Measurements from ENCODE around the gene RNASEH2A. TPM values are rescaled to one million over a fixed set of nuclear protein-coding genes. Genes with fewer than 3 reads are reported as not detected.
A peak's percentile ranks its signal among the peaks of the same experiment; 100 is the strongest.
"Not testable (repeated sequence)": the region's sequence is repeated elsewhere in the genome, so short reads cannot be mapped to it uniquely, and the experiment has no call there.

The RNASEH2A gene
- total RNA-seq, 2 donors from 2014 or later = 37.0 to 41.4 TPM

DNA sequence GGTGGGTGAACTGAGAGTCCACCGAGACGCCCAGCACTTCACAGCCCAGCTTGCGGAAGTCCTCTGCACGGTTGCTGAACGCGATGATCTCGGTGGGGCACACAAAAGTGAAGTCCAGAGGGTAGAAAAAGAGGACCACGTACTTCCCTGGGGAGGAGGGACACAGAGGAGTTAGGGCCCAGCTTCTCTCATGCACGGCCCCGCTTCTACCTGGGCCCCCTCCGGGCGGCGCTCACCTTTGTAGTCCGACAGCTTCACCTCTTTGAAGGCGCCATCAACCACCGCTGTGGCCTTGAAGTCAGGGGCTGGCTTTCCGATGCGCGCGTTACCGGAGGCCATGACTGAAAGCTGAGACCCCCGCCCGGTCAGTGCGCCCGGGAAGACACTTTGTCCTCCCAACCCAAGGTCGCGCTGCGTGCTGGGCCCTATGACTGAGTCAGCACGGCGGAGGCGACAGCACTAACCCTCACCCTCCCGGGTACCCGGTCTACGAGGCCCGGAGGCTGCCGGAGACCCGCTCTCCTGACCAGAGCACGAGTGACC, 5.4 kb upstream of the RNASEH2A start:
- Mint-ChIP-seq H3K36me3 (peaks cover 9 to 15% of the 10 kb centered on the region in 2 donors), H3K9me3 (no peaks in the 10 kb centered on the region), H3K27ac (peak overlapping the region; percentile 65 to 90)
- DNase-seq (ENCODE audit: low spot score in 2 of 2) = no peak
- ATAC-seq = peak; percentile 16 to 49

DNA sequence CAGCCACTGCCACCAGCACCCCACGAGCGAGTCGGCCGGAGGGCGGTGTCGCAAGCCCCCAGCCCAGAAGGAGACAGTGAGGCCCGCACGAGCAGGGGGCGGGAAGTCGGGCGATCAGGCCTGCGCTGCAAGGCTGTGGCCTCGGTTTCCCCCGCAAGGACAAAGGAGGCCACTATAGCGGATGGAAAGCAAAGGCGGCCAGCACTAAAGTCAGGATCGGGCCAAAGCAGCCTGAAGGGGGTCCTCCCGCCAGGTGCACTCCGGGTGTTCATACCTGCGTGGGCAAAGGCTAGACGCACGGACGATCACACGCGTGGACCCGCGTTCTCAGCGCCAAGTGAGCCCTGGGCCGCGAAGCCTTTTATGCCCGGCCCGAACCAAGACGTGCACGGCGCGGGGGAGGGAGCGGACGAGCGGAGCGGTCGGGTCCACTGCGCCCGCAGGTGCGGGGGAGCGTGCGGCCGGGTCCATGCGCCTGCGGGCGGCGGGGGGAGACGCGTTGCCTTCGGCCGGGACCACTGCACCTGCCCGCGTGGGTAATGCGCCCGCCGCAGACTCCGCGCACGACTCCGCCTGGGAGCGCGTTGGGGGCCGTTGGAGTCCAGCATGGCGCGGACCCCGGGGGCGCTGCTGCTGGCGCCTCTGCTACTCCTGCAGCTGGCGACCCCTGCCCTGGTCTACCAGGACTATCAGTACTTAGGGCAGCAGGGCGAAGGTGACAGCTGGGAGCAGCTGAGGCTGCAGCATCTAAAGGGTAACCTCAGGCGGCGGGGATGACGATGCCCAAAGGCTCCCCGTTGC, 4.7 kb upstream of the RNASEH2A start, which contains the start of the genes PRDX2 and THSD8:
TSS of gene PRDX2 (minus strand) at position 335 of the 801 bp plus-strand sequence. CDS start 539 bp downstream, outside the sequence.
TSS of gene THSD8 (plus strand) at position 604 of the 801 bp plus-strand sequence. CDS start at position 607, 3 bp downstream.
- Mint-ChIP-seq H3K9me3 (no peaks in the 10 kb centered on the region), H3K36me3 (peaks cover 14 to 19% of the 10 kb centered on the region in 2 donors), H3K27ac (peak within 1 kb of the TSS; percentile 77 to 90)
- ATAC-seq (peak; percentile 72 to 75), DNase-seq (ENCODE audit: low spot score in 2 of 2) (peak; percentile 86 to 87)

DNA sequence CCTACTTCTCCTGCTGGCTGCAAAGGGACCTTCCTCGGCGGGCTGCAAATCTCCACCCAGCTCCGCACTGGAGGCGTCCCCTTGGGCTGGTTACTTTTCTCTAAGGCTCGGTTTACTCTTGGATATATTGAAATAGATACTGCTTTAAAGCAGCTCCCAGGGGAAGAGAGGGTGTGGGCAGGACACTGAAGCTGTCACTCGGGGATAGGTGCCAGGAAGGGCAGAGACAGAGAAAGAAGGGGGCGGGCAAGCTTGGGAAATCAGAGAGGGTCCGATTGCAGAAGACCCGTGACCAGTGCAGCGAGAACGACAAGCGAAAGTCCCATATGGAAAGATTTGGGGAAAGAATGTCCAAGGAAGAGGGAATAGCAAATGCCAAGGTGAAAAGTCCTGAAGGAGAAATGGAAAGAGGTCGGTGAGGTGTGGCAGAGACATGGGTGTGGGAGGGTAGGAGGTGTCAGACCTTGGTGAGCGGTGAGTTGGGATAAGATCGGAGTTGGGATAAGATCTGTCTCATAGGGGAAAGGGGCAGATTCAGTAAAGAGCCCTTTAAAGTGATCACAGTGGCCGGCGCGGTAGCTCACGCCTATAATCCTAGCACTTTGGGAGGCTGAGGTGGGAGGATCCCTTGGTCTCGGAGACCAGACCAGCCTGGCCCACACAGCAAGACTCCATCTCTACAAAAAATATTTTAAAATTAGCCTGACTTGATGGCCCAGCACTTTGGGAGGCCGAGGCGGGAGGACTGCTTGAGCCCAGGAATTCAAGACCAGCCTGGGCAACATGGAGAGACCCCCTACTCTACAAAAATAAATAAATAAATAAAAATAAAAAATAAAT, 3.9 kb upstream of the RNASEH2A start:
- no peaks in the 10 kb centered on the region for H3K9me3 Mint-ChIP-seq
- DNase-seq (ENCODE audit: low spot score in 2 of 2) (no peak), ATAC-seq (no peak)
- H3K36me3 Mint-ChIP-seq = peaks cover 18 to 25% of the 10 kb centered on the region in 2 donors
- H3K27ac Mint-ChIP-seq = peak overlapping the region in 1 of 2 donors; percentile 77

DNA sequence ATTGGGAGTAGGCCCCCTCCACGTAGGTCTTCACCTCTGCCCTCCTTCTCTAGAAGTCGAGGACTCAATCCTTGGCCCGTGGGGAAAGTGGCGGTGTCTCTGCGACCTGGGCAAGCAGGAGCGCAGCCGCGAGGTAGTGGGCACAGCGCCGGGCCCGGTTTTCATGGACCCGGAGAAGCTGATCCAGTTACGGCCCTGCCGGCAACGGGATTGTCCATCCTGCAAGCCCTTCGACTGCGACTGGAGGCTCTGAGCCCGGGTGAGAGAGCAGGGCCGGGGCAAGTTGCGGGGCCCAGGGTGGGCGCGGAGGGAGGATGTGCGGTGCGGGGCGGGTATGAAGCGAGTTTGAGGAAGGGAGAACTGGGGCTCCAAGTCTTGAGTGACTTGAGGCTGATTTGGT, 2.3 kb upstream of the RNASEH2A start:
- no peak overlapping the region for H3K27ac Mint-ChIP-seq
- H3K36me3 Mint-ChIP-seq = peaks cover 24 to 31% of the 10 kb centered on the region in 2 donors
- no peak for ATAC-seq
- H3K9me3 Mint-ChIP-seq = no peaks in the 10 kb centered on the region
- DNase-seq (ENCODE audit: low spot score in 2 of 2) = no peak

DNA sequence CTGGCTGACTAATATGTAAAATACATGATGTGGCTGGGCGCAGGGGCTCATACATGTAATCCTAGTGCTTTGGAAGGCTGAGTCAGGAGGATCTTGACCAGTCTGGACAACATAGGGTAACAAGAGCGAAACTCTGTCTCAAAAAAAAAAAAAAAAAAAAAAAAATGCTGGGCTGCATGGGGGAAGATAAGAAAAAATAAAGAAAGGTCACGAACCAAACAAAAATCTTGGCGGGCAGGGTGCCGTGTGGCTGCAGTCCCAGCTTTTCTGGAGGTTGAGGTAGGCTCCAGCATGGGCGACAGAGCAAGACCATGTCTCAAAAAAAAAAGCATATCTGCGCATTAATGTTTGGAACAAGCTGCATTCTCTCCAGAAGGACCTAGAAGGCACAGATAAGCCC, 8.7 kb downstream of the RNASEH2A start:
- ATAC-seq (no peak), DNase-seq (ENCODE audit: low spot score in 2 of 2) (no peak)
- peaks cover 4 to 5% of the 10 kb centered on the region in 2 donors for H3K36me3 Mint-ChIP-seq
- no peaks in the 10 kb centered on the region for H3K9me3 Mint-ChIP-seq
- no peak overlapping the region for H3K27ac Mint-ChIP-seq

DNA sequence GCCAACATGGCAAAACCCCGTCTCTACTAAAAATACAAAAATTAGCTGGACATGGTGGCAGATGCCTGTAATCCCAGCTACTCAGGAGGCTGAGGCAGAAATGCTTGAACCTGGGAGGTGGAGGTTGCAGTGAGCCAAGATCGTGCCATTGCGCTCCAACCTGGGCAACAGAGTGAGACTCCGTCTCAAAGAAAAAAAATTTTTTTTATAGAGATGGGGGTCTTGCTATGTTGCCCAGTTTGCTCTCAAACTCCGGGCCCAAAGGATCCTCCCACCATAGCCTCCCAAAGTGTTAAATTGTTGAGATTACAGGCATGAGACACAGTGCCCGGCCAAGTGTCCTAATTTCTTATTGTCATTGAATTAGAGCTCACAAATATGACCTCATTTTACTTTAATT, 10.8 kb downstream of the RNASEH2A start:
- peaks cover 10% of the 10 kb centered on the region in 2 donors for H3K36me3 Mint-ChIP-seq

DNA sequence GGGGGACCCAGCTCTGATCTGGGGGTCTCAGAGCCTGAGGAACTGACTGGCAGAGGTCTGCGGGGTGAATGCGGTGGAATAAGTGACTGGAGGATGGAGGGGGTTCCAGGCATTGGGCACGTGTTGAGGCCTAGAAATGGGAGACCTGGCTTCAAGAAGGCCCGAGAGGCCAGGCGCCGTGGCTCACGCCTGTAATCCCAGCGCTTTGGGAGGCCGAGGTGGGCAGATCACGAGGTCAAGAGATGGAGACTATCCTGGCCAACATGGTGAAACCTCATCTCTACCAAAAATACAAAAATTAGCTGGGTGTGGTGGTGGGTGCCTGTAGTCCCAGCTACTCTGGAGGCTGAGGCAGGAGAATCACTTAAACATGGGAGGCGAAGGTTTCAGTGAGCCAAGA, 11.4 kb downstream of the RNASEH2A start:
- DNase-seq (ENCODE audit: low spot score in 2 of 2); H3K9me3 Mint-ChIP-seq; H3K27ac Mint-ChIP-seq; H3K36me3 Mint-ChIP-seq; ATAC-seq: not testable (repeated sequence)

More for the DNA sequence above, 10.8 kb downstream of the RNASEH2A start:
- not testable (repeated sequence) for H3K27ac Mint-ChIP-seq; DNase-seq (ENCODE audit: low spot score in 2 of 2); ATAC-seq; H3K9me3 Mint-ChIP-seq

DNA sequence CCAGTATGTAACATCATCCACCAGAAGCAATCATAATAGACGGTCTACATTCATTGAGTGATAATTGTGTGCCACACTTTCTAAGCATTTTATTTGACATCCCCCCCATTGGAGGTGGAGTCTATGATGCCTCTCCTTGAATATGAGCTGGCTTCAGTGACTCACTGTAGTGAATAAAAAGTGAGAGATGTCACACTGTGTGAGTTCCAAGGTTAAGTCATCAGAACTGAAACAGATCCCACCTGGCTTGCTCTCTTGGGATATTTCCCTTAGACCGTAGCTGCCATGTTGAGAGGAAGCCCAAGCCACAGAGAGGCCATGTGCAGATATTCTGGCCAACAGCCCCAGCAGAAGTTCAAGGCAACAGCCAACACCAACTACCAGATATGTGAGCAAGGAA, 15.4 kb downstream of the RNASEH2A start:
- DNase-seq (ENCODE audit: low spot score in 2 of 2) (no peak), ATAC-seq (peak; percentile 47 to 55)
- peaks cover 5 to 11% of the 10 kb centered on the region in 2 donors for H3K36me3 Mint-ChIP-seq
- H3K9me3 Mint-ChIP-seq = peaks cover 4 to 7% of the 10 kb centered on the region in 2 donors
- peak overlapping the region in 1 of 2 donors; percentile 10 for H3K27ac Mint-ChIP-seq

DNA sequence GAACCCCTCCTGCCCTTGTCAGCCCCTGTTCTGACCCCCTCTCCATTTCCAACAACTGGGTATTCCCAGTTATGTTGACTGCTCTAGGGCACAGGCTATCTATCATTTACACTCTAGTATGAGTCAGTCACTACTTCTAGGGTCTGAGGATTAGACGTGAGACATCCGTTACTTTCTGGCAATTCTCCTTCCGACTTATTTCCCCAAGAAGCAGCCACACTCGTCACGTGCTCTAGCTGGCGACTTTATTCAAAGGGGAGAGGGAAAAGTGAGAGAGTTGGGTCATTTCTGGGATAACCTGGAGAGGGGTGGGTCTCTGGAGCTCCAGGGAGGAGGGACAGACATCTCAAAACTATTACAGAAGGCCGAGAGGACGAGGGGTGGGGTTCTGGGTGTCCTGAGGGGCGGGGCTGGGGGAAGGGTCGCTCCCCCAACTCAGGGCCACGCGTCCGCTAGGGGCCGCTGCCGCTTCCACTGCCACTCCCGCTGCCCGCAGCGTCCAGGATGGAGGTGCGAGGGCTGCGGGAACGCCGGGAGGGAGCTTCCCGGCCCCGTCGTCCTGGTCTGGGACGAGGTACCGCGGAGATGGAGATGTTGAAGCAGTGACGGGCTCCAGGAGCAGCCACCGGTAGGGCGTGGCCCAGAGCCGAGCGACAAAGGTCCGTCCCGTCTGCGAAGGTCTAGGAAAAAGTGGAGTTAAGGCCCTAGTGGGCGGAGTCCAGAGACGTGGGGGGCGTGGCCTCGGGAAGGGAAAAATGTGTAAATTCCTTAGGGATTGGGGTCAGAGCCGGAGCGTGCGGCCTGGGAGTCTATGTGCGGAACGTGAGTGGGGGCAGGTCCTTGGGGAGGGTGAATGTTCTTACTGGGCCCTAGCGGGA, 19.1 kb downstream of the RNASEH2A start:
- Mint-ChIP-seq H3K27ac (no peak overlapping the region), H3K36me3 (peaks cover 6 to 11% of the 10 kb centered on the region in 2 donors), H3K9me3 (peaks cover 4 to 7% of the 10 kb centered on the region in 2 donors)
- ATAC-seq (peak; percentile 67), DNase-seq (ENCODE audit: low spot score in 2 of 2) (peak in 1 of 2 donors; percentile 67)

DNA sequence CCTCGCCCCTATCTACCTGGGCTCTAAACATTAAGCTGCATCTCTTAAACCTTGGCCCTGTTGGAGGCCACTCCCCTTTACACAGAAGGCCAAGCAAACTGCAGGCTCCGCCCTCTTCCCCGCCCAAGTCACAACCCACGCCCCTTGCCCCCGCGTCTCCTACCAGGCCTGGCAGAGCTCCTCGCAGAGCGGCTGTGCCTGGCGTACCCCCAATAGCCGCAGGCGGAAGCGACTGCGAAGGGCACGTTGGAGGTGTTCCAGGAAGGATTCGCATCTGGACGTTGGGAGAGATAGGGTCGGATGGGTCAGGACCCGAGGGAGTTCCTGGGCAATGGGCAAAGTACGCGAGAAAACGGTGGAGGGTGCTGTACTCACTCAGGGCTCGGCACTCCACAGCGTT, 22.1 kb downstream of the RNASEH2A start:
- peaks cover 5 to 6% of the 10 kb centered on the region in 2 donors for H3K36me3 Mint-ChIP-seq
- DNase-seq (ENCODE audit: low spot score in 2 of 2) = peak in 1 of 2 donors; percentile 57
- H3K9me3 Mint-ChIP-seq = no peaks in the 10 kb centered on the region
- ATAC-seq = peak; percentile 39 to 73
- no peak overlapping the region for H3K27ac Mint-ChIP-seq

DNA sequence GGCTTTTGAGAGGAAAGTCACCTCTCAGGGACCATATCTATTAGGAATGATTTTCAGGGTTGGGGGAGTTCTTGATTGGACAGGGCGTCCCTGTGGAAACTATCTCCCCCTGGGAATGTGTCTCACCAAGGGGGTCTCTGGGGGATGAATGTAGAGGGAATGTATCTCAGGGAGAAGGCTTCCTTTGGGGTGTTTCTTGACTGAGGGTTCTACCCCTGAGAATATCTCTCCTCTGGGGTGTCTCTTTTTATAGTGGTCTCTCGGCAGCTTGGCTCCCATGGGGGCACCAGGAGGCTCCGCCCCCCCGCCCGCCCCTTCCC, 27.0 kb downstream of the RNASEH2A start:
- peaks cover 4 to 12% of the 10 kb centered on the region in 2 donors for H3K36me3 Mint-ChIP-seq
- no peak overlapping the region for H3K27ac Mint-ChIP-seq
- H3K9me3 Mint-ChIP-seq = no peaks in the 10 kb centered on the region
- DNase-seq (ENCODE audit: low spot score in 2 of 2) (no peak), ATAC-seq (no peak)

DNA sequence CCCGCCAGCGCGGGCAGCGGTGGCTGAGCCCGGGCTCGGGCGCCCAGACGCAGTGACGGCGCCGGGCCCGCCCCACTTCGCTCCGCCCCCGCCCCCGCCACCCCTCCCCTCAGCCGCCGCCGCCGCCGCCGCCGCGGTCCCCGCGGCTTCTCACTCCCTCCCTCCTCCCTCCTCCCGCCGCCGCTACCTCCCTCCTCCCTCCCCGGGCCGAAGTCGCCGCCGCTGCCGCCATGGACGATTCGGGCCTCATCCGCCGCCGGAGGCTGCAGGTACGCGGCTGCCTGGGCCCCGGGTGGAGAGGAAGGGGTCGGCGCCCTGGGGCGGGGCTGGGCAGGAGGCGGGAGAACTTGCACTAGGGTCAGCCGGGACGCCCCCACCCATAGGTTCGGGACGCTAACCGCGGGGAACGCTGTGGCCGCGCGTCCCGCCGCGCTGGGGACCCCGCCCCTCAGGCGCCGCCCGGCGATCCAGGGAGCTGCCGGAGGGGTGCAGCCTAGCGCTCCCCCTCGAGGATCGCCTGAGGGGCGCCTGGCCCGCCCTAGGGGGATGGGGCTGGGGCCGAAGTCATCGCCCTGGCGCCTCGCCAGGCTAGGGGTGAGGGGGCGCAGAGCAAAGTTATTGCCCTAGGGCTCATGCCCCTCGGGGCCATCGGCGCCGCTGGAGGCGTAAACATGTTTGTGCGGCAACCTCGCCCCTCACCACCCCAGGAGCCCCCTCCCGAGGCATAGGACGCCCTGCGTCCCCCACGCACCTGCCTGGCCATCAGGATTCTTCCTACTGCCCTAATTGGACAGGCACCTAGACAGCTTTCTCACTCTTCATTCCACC, 27.6 kb downstream of the RNASEH2A start:
- no peak overlapping the region for H3K27ac Mint-ChIP-seq
- H3K36me3 Mint-ChIP-seq = peaks cover 4 to 12% of the 10 kb centered on the region in 2 donors
- ATAC-seq (peak; percentile 15 to 18), DNase-seq (ENCODE audit: low spot score in 2 of 2) (peak in 1 of 2 donors; percentile 24)
- H3K9me3 Mint-ChIP-seq = no peaks in the 10 kb centered on the region

DNA sequence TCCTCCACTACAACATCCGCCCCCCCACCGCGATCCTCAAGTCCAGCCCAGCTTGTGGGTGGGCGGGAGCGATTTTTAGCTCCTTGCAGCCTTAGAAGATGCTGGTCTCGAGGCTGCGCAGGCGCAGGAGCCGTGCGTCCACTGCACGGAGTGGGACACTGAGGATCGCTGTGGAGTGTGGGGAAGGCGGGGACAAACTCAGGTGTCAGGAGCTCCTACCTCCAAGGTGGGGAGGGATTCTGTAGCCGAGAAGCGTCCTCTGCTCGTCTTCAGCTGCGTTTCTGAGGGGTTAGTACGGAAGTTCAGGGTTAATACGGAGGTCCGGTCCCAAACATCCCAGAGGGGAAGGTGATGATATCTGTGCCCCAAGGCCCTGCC, 28.2 kb downstream of the RNASEH2A start, which contains the start of gene RTBDN:
TSS of gene RTBDN (minus strand) at position 14 of the 378 bp plus-strand sequence. CDS start 4,600 bp downstream, outside the sequence.
- ATAC-seq = no peak
- Mint-ChIP-seq H3K9me3 (no peaks in the 10 kb centered on the region), H3K36me3 (peaks cover 4 to 18% of the 10 kb centered on the region in 2 donors), H3K27ac (no peak within 1 kb of the TSS)
- no peak for DNase-seq (ENCODE audit: low spot score in 2 of 2)

DNA sequence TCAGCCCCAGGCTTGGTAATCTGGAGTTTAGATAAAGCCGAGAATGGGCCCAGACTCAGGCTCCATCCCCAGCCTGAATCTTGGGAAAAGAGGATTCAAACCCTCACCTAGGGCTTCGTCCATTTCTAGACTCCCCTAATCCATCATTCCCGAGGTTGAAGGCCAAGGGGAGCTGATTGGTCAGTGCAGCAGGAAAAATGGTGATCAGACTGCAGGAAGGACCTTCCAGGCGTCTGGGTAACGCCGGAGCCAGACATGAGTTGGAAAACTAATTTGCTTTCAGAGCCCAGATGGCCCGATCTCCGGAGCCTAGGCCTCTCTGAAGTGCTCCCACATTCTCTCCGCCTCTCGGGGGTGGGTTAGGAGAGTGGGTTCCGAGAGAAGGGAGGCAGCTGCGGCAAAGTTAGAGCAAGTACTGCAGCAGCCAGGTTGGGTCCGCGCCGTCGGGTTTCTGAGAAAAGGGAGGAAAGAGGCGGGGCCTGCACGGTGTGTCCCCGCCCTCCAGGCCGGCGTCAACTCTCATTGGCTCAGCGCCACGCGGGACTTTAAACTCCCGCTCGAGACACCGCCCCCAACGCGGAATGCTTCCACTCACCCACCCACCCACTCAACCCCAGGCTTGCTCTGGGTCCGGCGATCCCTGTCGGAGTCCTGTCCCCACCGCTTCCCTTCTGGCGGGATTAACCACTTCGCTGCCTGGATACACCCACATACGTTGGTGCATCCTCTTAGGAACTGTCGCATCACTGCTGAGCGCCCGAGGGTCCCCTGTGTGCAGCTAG, 28.8 kb downstream of the RNASEH2A start:
- Mint-ChIP-seq H3K9me3 (no peaks in the 10 kb centered on the region), H3K36me3 (peaks cover 4 to 19% of the 10 kb centered on the region in 2 donors), H3K27ac (no peak overlapping the region)
- DNase-seq (ENCODE audit: low spot score in 2 of 2) = peak in 1 of 2 donors; percentile 32
- no peak for ATAC-seq
